GM12873 (cell line): ENCODE data around the gene CSF2RB.

Source experiments
- TF ChIP-seq, protein P1 (sequence below): IDR thresholded peaks from 2 replicates; pipeline ENCODE4 v1.5.1; 2012; ENCODE audit warnings: low read depth, mild to moderate bottlenecking, moderate library complexity, low read length, control low read depth; ENCODE audit not compliant: insufficient read depth; ENCODE audit errors: missing control alignments

The CSF2RB gene

DNA sequence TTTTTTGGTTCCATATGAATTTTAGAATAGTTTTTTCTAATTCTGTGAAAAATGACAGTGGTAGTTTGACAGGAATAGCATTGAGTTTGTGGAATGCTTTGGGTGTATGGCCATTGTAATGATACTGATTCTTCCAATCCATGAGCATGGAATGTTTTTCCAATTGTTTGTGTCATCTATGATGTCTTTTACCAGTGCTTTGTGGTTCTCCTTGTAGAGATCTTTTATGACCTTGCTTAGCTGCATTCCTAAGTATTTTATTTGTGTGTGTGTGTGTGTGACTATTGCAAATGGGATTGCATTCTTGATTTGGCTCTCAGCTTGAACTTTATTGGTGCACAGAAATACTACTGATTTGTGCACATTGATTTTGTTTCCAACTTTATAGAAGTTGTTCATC is 3.0 kb upstream of the CSF2RB start:
- TF ChIP-seq, protein P1, sequence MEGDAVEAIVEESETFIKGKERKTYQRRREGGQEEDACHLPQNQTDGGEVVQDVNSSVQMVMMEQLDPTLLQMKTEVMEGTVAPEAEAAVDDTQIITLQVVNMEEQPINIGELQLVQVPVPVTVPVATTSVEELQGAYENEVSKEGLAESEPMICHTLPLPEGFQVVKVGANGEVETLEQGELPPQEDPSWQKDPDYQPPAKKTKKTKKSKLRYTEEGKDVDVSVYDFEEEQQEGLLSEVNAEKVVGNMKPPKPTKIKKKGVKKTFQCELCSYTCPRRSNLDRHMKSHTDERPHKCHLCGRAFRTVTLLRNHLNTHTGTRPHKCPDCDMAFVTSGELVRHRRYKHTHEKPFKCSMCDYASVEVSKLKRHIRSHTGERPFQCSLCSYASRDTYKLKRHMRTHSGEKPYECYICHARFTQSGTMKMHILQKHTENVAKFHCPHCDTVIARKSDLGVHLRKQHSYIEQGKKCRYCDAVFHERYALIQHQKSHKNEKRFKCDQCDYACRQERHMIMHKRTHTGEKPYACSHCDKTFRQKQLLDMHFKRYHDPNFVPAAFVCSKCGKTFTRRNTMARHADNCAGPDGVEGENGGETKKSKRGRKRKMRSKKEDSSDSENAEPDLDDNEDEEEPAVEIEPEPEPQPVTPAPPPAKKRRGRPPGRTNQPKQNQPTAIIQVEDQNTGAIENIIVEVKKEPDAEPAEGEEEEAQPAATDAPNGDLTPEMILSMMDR: no peak

DNA sequence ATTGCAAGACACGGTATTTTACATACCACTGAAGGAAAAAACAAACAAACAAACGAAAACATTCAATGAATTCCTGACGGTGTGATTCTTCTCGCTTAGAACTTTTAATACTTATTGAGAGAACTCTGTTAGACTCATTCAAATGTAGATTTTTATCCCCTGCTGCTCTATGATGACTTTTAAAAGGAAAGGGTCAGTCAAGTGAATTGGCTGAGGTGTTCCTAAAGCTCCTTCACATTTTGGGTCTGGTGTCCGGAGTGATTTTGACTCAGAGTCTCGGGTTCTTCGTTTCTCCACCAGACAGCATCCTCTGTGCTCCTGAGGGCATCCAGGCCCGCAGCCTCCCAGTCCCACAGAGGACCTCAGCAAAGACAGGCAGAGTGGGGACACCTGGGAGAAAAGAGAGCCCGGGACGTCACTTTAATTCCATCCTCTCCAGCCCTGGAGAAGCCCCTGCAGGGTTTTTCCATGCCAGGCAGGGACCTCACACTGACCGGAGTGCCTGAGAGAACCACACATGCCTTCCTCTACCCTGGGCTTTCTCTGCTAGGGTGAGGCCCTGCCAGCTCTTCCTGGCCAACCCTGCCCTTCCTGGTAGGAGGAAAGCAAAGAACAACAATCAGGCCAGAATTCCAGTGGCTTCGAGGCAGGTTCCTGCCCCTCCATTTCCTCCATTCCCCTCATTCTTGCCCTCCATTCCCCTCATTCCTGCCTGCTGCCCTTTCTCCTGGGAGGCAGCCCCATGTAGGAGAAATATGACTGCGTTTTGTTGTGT is 1.4 kb upstream of the CSF2RB start:
- TF ChIP-seq, protein P1: no peak

DNA sequence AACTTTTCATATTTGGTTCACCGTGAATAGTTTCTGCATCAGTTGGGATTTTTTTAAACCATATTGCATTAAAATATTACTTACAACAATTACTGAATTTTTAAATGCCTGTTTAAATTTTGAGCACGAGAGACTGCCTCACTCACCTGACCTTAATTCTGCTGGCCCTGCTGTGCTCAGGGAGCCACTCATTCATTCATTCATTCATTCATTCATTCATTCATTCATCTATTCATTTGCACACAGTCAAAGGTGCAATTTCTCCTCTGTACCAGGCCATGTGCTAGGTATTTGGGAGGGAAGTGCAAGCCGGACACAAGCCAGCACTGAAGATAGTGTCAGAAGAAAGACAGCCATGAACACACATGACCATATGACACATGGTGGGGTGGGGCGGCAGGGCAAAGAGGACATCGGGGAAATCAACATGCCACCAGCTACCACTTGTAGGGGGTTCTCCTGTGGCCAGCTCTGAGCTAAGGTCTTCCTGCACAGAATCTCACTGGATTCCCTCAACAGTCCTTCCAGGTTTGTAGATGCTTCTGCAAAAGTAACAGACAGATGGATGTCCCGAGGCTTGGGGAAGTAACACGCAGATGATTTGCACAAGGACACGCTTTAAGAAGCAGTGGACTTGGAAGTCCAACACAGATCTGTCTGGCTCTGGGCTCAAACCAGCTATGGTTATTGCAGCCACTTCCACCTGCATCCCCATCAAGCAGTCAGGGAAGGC is 568 bp upstream of the CSF2RB start:
- TF ChIP-seq, protein P1: no peak

DNA sequence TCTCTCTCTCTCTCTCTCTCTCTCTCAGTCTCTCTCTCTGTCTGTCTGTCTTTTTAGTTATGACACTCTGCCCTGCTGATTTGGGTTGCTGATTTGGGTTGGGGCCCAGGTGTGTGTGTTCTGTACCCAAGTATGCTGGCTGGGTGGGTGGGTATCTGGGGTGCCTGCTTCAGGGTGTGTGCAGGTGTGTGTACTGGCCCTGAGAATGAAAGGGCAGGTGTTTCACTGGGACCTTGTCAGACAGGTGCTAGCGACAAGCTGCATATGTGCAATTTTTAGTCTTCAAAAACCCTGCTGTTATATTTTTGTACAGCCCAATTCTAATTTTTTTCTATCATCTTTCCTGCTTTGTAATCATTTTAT is 943 bp downstream of the CSF2RB start:
- TF ChIP-seq, protein P1: no peak

DNA sequence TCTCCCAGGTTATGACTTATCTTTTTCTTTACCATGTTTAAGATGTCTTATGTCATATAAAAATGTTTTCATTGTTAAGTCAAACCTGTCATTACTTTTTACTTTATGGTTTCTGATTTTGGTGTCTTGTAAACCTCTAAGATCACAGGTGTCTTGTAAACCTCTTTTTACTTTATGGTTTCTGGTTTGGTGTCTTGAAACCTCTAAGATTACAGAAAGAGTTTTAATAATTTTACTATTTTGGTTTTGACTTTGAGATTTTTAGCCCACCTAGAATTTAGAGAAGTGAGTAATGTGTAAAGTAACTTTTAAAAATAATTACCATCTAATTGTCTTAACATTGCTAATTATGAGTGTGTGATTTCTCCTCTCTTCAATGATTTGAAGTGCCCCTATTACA is 2.6 kb downstream of the CSF2RB start:
- TF ChIP-seq, protein P1: no peak

DNA sequence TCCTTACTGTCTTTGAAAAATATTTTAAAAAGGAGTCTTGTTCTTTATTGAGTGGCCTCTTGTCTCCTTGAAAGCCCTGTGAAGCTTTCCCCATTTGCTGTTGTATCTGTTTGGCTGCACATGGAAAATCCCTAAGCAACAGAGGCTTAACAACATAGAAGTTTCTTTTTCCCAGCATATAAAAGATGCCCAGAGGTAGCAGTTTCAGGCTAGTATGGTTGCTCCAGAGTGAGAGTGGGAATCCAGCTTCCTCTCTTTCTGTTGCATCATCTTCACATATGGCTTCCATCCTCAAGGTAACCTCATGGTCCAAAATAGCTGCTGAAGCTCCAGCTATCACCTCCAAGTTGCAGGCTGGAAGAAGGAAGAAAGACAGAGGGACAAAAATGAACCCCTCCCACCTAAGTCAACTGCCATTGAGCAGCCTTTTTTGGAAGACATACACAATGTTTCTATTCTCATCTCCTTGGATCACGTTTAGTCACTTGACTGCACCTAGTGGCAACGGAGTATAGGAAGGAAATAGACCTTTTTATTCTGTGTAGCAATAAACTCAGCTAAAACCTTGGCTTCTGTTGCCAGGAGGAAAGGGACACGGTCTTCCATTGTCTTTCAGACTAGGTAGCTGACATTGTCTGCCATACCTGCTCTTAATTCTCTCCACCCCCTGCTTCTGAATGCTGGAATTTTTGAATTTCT is 5.3 kb downstream of the CSF2RB start:
- TF ChIP-seq, protein P1: peak; percentile 26

DNA sequence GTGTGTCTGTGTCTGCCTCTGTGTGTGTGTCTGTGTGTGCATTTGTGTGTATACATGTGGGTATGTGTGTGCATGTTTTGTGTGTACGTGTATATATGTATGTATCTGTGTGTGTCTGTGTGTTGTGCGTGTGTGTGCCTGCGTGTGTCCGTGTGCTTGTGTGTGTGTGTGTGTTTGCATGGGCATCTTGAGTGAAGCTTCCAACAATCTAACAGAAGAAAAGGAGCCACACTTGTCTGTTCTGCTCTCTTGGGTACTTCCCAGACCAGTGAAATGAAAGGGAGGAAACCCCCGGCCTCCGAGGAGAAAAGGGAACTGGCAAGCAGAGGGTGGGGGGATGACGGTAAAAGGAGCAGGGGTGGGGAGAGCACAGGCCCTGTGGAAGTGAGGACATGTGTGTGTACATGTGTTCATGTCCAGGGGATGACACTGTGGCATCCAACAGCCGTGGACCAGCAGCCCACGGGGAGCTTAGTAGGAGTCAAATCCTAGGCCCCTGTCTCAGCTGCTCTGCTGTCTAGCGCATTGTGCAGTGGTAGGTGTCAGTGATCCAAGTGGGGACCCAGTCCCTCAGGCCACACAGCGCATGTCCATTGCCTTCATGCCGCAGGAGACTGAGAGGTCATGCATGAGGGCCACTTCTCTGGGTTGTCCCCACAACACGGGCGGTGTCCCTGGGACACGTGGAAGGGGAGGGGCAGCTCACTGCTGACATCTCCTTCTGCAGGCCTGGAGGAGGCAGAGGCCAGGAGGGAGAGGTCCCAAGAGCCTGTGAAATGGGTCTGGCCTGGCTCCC is 8.1 kb downstream of the CSF2RB start:
- TF ChIP-seq, protein P1: no peak
